K562 (cell line): ENCODE data around the gene PLPPR2. TPM values are rescaled to one million over a fixed set of nuclear protein-coding genes. Genes with fewer than 3 reads are reported as not detected.
A peak's percentile ranks its signal among the peaks of the same experiment; 100 is the strongest.
"Not testable (repeated sequence)": the region's sequence is repeated elsewhere in the genome, so short reads cannot be mapped to it uniquely, and the experiment has no call there.

ENCODE experiments used
- ATAC-seq: fragments of 200-7000 bp; cut with Tn5 transposase; 3 replicates; pipeline ENCODE4 v1.9.1; 2020; ENCODE audit warnings: moderate library complexity
- BruUV-seq: library from RNA; stranded (reverse); fragments of 400-500 nt; replicated peaks from 2 replicates; lab custom pipeline; 2021; lab: Mats Ljungman, UMichigan
- CTCF ChIA-PET: fragments of 300-600 bp; formaldehyde crosslinking; extraction: SDS; loops from one replicate; lab custom pipeline; 2021; ENCODE audit warnings: low intra/inter-chr PET ratio; lab: Yijun Ruan, JAX
- POLR2A ChIA-PET: fragments of 300-600, 350-650 bp; sonication (Branson Sonifier 250); formaldehyde crosslinking; extraction: SDS; loops from one replicate; lab custom pipeline; 2021; ENCODE audit warnings: antibody characterized with exemption, inconsistent platforms; lab: Yijun Ruan, JAX
- DNase-seq, 4 experiments: peaks; one replicate each; pipeline versions ENCODE4 v3.0.0 to v3.0.0-alpha.2; 2011 to 2018; ENCODE audit warnings: low spot score in 3 of 4, mixed read lengths in 3 of 4; ENCODE audit errors: extremely low read depth in 1 of 4
- FAIRE-seq: peaks from 2 replicates; lab custom pipeline; 2011; peaks lifted over from hg19 to GRCh38; lab: Jason Lieb, UNC
- H2AFZ ChIP-seq: 2 replicates; pipeline ENCODE4 v1.6.0; 2011; ENCODE audit warnings: low read depth, low read length, control low read depth, inconsistent platforms
- H3K27ac ChIP-seq: fragments of 200-600 bp; 3 replicates; pipeline ENCODE4 v1.8.0; 2011; ENCODE audit warnings: low read depth, mild to moderate bottlenecking, control low read depth, inconsistent platforms, low read length, moderate library complexity, mixed read lengths; ENCODE audit errors: extremely low read depth
- H3K27me3 ChIP-seq, 2 experiments: fragments of 300-600 bp in 1 of 2; 2 replicates in 1 of 2; 3 replicates in 1 of 2; pipeline versions ENCODE4 v1.6.0 to v1.8.0; 2011; ENCODE audit warnings: inconsistent platforms in 2 of 2, low read length in 2 of 2, mild to moderate bottlenecking in 1 of 2, mixed read lengths in 1 of 2, moderate library complexity in 1 of 2; ENCODE audit not compliant: control insufficient read depth in 2 of 2, insufficient read depth in 2 of 2
- H3K36me3 ChIP-seq: fragments of 300-600 bp; 3 replicates; pipeline ENCODE4 v1.8.0; 2011; ENCODE audit warnings: mild to moderate bottlenecking, low read length, inconsistent platforms; ENCODE audit not compliant: control insufficient read depth, insufficient read depth
- H3K4me1 ChIP-seq, 2 experiments: fragments of 200-600 bp in 1 of 2; replicated peaks in 1 of 2; 2 replicates in 1 of 2; 3 replicates in 1 of 2; pipeline versions ENCODE4 v1.5.1 to v1.8.0; 2011; ENCODE audit warnings: inconsistent platforms in 2 of 2, low read length in 2 of 2, mild to moderate bottlenecking in 1 of 2, mixed read lengths in 1 of 2, moderate library complexity in 1 of 2; ENCODE audit not compliant: control insufficient read depth in 2 of 2, insufficient read depth in 2 of 2
- H3K4me2 ChIP-seq: 2 replicates; pipeline ENCODE4 v1.6.1; 2011; ENCODE audit warnings: low read length, control low read depth, inconsistent platforms, mixed read lengths; ENCODE audit not compliant: insufficient read depth
- H3K4me3 ChIP-seq: fragments of 200-600 bp; sonication (generic), shearing (Covaris generic); 2 replicates; pipeline ENCODE4 v1.5.1; 2016; ENCODE audit warnings: control low read depth, inconsistent platforms
- H3K79me2 ChIP-seq: fragments of 200-600 bp; 3 replicates; pipeline ENCODE4 v1.8.0; 2011; ENCODE audit warnings: low read length, inconsistent platforms; ENCODE audit not compliant: control insufficient read depth, insufficient read depth
- H3K9ac ChIP-seq, 2 experiments: 2 replicates each; pipeline versions ENCODE4 v1.6.0 to v1.6.1; 2011; ENCODE audit warnings: low read depth in 2 of 2, low read length in 2 of 2, control low read depth in 1 of 2, inconsistent platforms in 1 of 2, mild to moderate bottlenecking in 1 of 2, mixed read lengths in 1 of 2; ENCODE audit not compliant: insufficient read depth in 1 of 2
- H3K9me1 ChIP-seq: one replicate; pipeline ENCODE4 v1.6.0; 2011; ENCODE audit warnings: inconsistent platforms, mild to moderate bottlenecking, low read length, moderate library complexity; ENCODE audit not compliant: control insufficient read depth, insufficient read depth
- H3K9me3 ChIP-seq: replicated peaks from 2 replicates; pipeline ENCODE4 v1.5.1; 2011; ENCODE audit warnings: low read depth, low read length, inconsistent platforms; ENCODE audit not compliant: control insufficient read depth, insufficient read depth
- H4K20me1 ChIP-seq: replicated peaks from 2 replicates; pipeline ENCODE4 v1.6.1; 2011; ENCODE audit warnings: low read length, inconsistent platforms, mixed read lengths; ENCODE audit not compliant: control insufficient read depth, insufficient read depth
- BCOR ChIP-seq: fragments of 450-650 bp; IDR thresholded peaks from 2 replicates; pipeline ENCODE4 v1.6.1; 2016
- NR2F6 ChIP-seq: fragments of 450-650 bp; formaldehyde crosslinking; IDR thresholded peaks from 2 replicates; pipeline ENCODE4 v1.4.0; 2020; ENCODE audit warnings: mild to moderate bottlenecking
- RBM25 ChIP-seq: fragments of 200-400 bp; formaldehyde crosslinking; IDR thresholded peaks from 2 replicates; pipeline ENCODE4 v1.6.1; 2018; ENCODE audit warnings: low read length, low read depth, moderate library complexity; ENCODE audit not compliant: severe bottlenecking
- TRIM24 ChIP-seq, 2 experiments: fragments of 450-650 bp; IDR thresholded peaks; 2 replicates each; pipeline ENCODE4 v1.6.1; 2016
- ZNF121 ChIP-seq: sonication (generic); formaldehyde crosslinking; conservative IDR thresholded peaks from 2 replicates; pipeline ENCODE4 v1.8.0; 2022; ENCODE audit warnings: missing genetic modification reagents
- ZNF134 ChIP-seq: fragments of 250-450 bp; sonication (Bioruptor Pico); conservative IDR thresholded peaks from 2 replicates; pipeline ENCODE4 v1.4.0; 2020
- WGBS: fragments of 100-300 bp; shearing (Covaris generic); methylation state at CpG from one replicate; pipeline ENCODE4 v1.1.6; 2016; ENCODE audit warnings: low coverage, mixed read lengths; ENCODE audit not compliant: insufficient coverage; ENCODE audit errors: missing lambda C conversion rate; 5-methylcytosine and 5-hydroxymethylcytosine counted together
- in situ Hi-C: fragments of 300-500 bp; cut with MboI; formaldehyde crosslinking; loops from 4 replicates; pipeline ENCODE4 v1.15.0; 2018; ENCODE audit warnings: inconsistent platforms, mixed read lengths
- intact Hi-C: fragments of 100-400 bp; cut with micrococcal nuclease; formaldehyde crosslinking; loops from 2 replicates; pipeline ENCODE4 v1.14.2; 2022
- polyA plus RNA-seq, 8 experiments: library from polyadenylated mRNA; depleted of rRNA in 4 of 8; stranded (reverse) in 5 of 8; unstranded in 3 of 8; fragments of >200 nt; fragmentation: Nextera tagmentation in 2 of 8; fragmentation: Illumina TruSeq in 1 of 8; extraction: Ambion mirVana in 2 of 8; extraction: Trizol in 1 of 8; gene quantifications; 2 replicates each; pipeline versions ENCODE4 v1.2.1 to v1.2.3, GENCODE V29; 2011 to 2014; ENCODE audit warnings: inconsistent platforms in 1 of 8, missing spikeins in 1 of 8
- total RNA-seq, 7 experiments: library from RNA; depleted of rRNA in 6 of 7; stranded (reverse); fragments of >200 nt in 6 of 7; fragmentation: Illumina TruSeq in 2 of 7; extraction: Trizol in 2 of 7; gene quantifications; 2 replicates each; pipeline versions ENCODE4 v1.2.1 to v1.2.3, GENCODE V29; 2011 to 2021; ENCODE audit warnings: low replicate concordance in 1 of 7
- TF ChIP-seq, protein P1 (sequence below): fragments of 250-450 bp; sonication (Bioruptor Pico); IDR thresholded peaks from 2 replicates; pipeline ENCODE4 v1.5.0; 2022; ENCODE audit warnings: mild to moderate bottlenecking
- TF ChIP-seq, protein P2 (sequence below), 2 experiments: fragments of 450-650 bp in 1 of 2; sonication (generic) in 1 of 2; formaldehyde crosslinking; conservative IDR thresholded peaks; 2 replicates each; pipeline versions ENCODE4 v1.4.0 to v1.8.1; 2020 to 2022; ENCODE audit warnings: mild to moderate bottlenecking in 1 of 2, missing genetic modification reagents in 1 of 2

PLPPR2 gene
- total and polyA plus RNA-seq, 9 of the 15 experiments (the other 6 are each of a cell fraction or from before 2014, with no cell fraction given): 0.49 to 15.9 (median 3.4) TPM

DNA sequence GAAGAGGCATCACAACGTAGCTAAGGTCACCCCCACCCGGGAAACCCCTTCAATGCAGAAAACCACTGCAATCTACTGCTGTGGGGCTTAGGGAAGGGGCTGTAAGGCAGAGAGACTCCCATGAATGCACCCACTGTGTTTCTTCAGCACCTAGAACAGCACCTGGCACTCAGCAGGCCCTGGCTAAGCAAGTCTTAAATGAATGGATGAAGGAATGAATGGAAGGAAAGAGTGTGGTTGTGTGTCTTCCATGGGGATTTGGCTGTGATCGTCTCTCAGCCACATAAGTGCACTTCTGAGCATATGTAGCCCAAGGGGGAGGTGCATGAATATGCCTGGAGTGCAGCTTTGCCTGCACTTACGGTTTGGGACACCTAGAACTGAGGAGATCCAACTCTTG, 6.1 kb upstream of the PLPPR2 start (continued):
- TF ChIP-seq, protein P1, sequence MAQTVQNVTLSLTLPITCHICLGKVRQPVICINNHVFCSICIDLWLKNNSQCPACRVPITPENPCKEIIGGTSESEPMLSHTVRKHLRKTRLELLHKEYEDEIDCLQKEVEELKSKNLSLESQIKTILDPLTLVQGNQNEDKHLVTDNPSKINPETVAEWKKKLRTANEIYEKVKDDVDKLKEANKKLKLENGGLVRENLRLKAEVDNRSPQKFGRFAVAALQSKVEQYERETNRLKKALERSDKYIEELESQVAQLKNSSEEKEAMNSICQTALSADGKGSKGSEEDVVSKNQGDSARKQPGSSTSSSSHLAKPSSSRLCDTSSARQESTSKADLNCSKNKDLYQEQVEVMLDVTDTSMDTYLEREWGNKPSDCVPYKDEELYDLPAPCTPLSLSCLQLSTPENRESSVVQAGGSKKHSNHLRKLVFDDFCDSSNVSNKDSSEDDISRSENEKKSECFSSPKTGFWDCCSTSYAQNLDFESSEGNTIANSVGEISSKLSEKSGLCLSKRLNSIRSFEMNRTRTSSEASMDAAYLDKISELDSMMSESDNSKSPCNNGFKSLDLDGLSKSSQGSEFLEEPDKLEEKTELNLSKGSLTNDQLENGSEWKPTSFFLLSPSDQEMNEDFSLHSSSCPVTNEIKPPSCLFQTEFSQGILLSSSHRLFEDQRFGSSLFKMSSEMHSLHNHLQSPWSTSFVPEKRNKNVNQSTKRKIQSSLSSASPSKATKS: no peak
- TF ChIP-seq, protein P2, sequence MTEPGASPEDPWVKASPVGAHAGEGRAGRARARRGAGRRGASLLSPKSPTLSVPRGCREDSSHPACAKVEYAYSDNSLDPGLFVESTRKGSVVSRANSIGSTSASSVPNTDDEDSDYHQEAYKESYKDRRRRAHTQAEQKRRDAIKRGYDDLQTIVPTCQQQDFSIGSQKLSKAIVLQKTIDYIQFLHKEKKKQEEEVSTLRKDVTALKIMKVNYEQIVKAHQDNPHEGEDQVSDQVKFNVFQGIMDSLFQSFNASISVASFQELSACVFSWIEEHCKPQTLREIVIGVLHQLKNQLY (CRISPR knock-in tag; conservative IDR thresholded peaks at IDR 0.05): no peak
- TF ChIP-seq TRIM24 (IDR thresholded peaks at IDR 0.05): 0 out of 4 replicates have a peak, but pooled peaks of 1 of the 2 experiments have one; percentile 14
- peak; percentile 47 for TF ChIP-seq RBM25
- TF ChIP-seq NR2F6 (CRISPR knock-in tag): no peak
- TF ChIP-seq ZNF134 (CRISPR knock-in tag): no peak

DNA sequence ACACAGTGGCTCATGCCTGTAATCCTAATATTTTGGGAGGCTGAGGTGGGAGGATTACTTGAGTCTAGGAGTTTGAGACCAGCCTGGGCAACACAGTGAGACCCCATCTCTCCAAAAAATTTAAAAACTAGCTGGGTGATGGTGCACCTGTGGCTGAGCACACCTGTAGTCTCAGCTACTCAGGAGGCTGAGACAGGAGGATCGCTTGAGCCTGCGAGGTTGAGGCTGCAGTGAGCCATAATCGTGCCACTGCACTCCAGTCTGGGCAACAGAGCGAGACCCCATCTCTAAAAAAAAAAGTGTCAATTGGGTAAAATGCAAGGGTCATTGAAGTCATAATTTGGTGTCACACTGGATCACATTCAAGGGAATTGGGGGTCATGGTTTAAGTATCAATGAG, 1.1 kb upstream of the PLPPR2 start:
- FAIRE-seq, H3K79me2 ChIP-seq, BruUV-seq, CTCF ChIA-PET, DNase-seq, H3K27me3 ChIP-seq, H3K4me3 ChIP-seq, ATAC-seq, H3K4me2 ChIP-seq, in situ Hi-C loops, H4K20me1 ChIP-seq, H3K9me3 ChIP-seq, H3K9me1 ChIP-seq, H2AFZ ChIP-seq, H3K9ac ChIP-seq, H3K27ac ChIP-seq, intact Hi-C loops, H3K36me3 ChIP-seq: not testable (repeated sequence)
- POLR2A ChIA-PET: interaction anchor here (0.6 kb wide), 1 partner anchor 31 kb away, joined by 3 read pairs; no protein-coding TSS in a partner anchor
- WGBS: 65% methylated on average over 4 of the region's 4 CpGs
- TF ChIP-seq ZNF121 (CRISPR knock-in tag): peak; percentile 97
- peak; percentile 38; the same call in 1 of the 2 replicates for TF ChIP-seq BCOR
- TF ChIP-seq RBM25: peak; percentile 27
- H3K4me1 ChIP-seq: peaks cover 24 to 59% of the 10 kb centered on the region in 2 experiments
